Heart left ventricle (tissue), 13 donors: ENCODE data around the gene CDH11.
A peak's percentile ranks its signal among the peaks of the same experiment; 100 is the strongest.

ENCODE experiments used
- POLR2A ChIP-seq, 2 donors: fragments of 450-650 bp; IDR thresholded peaks; one replicate each; pipeline ENCODE4 v1.6.1; 2017; ENCODE audit warnings: antibody characterized with exemption in 2 of 2, mild to moderate bottlenecking in 2 of 2, moderate library complexity in 2 of 2
- TF ChIP-seq, protein P1 (sequence below), 12 donors: fragments of 200-600 bp; sonication (generic) in 4 of 12; IDR thresholded peaks; one replicate each; pipeline versions ENCODE4 v1.5.0 to v1.8.0; 2018 to 2022; ENCODE audit warnings: antibody characterized with exemption in 12 of 12, mild to moderate bottlenecking in 5 of 12
- donor health status: ischemic (EF 13 %, LVEDD 7.1; RV severe dilation, severe dysfunction).
- donor health status: DM: no; HTN: yes; CAD: no.
- donor health status: DM: no; HTN: no; CAD: no.
- donor health status: ischemic (EF 25% LVEDD 6.9; RV normal size, moderate dysfunction).
- donor health status: ischemic (EF 25% LVEDD 5.7; RV mildly dilated, moderate dysfunction).
- donor health status: ischemic (EF 35%, LVEDD 5.7; RV mildly dilated, moderate dysfunction).
- donor health status: nonischemic (EF 11% LVEDD 7.7; RV severe dilation, severe dysfunction).
- donor health status: DM: yes; HTN: yes; CAD: no.
- donor health status: PGD.
- donor health status: ischemic (EF 29% LVEDD 5.4; RV normal size, mild dysfunction).
- donor health status: nonischemic (EF 23%, LVEDD 6.1; RV moderate dilation, normal function).

DNA sequence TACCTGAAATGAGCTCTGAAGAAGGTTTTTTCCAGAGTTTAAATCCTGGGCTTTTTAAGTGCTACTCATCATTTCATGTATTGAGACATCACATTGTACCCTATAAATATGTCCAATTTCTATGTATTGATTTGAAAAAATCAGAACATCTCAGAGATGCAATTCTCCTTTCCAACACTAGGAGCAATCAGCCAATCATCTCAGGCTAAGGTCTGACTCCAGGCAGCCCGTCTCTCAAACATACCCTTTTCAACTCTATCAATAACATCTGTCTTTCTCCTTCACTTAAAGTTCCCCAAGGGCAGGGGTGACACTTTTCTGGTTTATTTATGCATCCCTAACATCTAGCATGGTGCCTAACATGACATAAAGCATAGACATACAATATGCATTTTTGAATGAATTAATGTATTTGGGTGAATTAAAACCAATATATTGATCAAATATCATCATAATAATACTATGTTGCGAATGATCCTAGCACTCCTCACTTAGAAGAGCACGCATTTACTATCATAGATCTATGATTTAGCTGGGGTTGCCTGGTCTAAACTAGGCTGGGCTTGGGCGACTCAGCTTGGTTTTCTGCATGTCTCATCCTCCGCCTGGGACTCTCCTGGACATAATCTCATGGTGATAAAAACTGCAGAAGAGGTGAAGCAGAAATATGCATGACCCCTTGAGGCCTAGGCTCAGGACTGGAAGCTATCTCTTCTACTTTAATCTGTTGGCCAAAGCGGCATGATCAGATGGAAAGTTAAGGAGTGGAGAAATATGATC is 5.2 kb upstream of the CDH11 start:
- TF ChIP-seq, protein P1, sequence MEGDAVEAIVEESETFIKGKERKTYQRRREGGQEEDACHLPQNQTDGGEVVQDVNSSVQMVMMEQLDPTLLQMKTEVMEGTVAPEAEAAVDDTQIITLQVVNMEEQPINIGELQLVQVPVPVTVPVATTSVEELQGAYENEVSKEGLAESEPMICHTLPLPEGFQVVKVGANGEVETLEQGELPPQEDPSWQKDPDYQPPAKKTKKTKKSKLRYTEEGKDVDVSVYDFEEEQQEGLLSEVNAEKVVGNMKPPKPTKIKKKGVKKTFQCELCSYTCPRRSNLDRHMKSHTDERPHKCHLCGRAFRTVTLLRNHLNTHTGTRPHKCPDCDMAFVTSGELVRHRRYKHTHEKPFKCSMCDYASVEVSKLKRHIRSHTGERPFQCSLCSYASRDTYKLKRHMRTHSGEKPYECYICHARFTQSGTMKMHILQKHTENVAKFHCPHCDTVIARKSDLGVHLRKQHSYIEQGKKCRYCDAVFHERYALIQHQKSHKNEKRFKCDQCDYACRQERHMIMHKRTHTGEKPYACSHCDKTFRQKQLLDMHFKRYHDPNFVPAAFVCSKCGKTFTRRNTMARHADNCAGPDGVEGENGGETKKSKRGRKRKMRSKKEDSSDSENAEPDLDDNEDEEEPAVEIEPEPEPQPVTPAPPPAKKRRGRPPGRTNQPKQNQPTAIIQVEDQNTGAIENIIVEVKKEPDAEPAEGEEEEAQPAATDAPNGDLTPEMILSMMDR (IDR thresholded peaks at IDR 0.05), result peak in 8 of 12 donors; percentile 7 to 47 (median 36)
- no peak for TF ChIP-seq POLR2A (IDR thresholded peaks at IDR 0.05)
